Thymus (tissue), 11 donors: ENCODE measurements around the gene CNPY3. TPM values are rescaled to one million over a fixed set of nuclear protein-coding genes. Genes with fewer than 3 reads are reported as not detected.

Experiments
- DNase-seq, 9 donors: peaks; one replicate each; pipeline ENCODE4 v3.0.0-alpha.2; 2013; ENCODE audit warnings: low spot score in 9 of 9, low read depth in 6 of 9, missing footprints in 1 of 9
- H3K27ac ChIP-seq, 2 donors: one replicate each; pipeline ENCODE4 v1.5.1; 2013; ENCODE audit warnings: control low read depth in 1 of 2, low read depth in 1 of 2, low read length in 1 of 2, mild to moderate bottlenecking in 1 of 2, moderate library complexity in 1 of 2
- H3K27me3 ChIP-seq, 2 donors: one replicate each; pipeline ENCODE4 v1.5.1; 2013; ENCODE audit warnings: low read length in 1 of 2; ENCODE audit not compliant: control insufficient read depth in 2 of 2, insufficient read depth in 1 of 2
- H3K36me3 ChIP-seq, 2 donors: one replicate each; pipeline ENCODE4 v1.5.1; 2013; ENCODE audit warnings: low read length in 1 of 2, mild to moderate bottlenecking in 1 of 2, moderate library complexity in 1 of 2; ENCODE audit not compliant: control insufficient read depth in 2 of 2, insufficient read depth in 2 of 2
- H3K4me1 ChIP-seq, 2 donors: one replicate each; pipeline ENCODE4 v1.5.1; 2013; ENCODE audit warnings: low read length in 2 of 2; ENCODE audit not compliant: control insufficient read depth in 2 of 2, insufficient read depth in 2 of 2
- H3K4me3 ChIP-seq, 2 donors: one replicate each; pipeline ENCODE4 v1.5.1; 2013; ENCODE audit warnings: low read length in 2 of 2, control low read depth in 1 of 2, mild to moderate bottlenecking in 1 of 2
- H3K9me3 ChIP-seq, 2 donors: one replicate each; pipeline ENCODE4 v1.5.1; 2013; ENCODE audit warnings: low read length in 1 of 2, mild to moderate bottlenecking in 1 of 2; ENCODE audit not compliant: control insufficient read depth in 2 of 2, insufficient read depth in 1 of 2
- WGBS: extraction: QIAGEN DNeasy Blood & Tissue Kit; methylation state at CpG from one replicate; pipeline ENCODE4 v1.1.7; 2013; 5-methylcytosine and 5-hydroxymethylcytosine counted together
- polyA plus RNA-seq: library from polyadenylated mRNA; stranded (reverse); fragments of 200-250 nt; gene quantifications from one replicate; pipeline ENCODE4 v1.2.3, GENCODE V29; 2013
- total RNA-seq: library from RNA; stranded (reverse); fragments of 120-200 nt; gene quantifications from one replicate; pipeline ENCODE4 v1.2.4, GENCODE V29; 2013
- donor health status: healthy.

Gene CNPY3
- total and polyA plus RNA-seq, 2 donors: 59.3 to 62.6 TPM

GRCh38 chr6:42988486-42989020, 59.3 kb downstream of the CNPY3 start:
- H3K27me3 ChIP-seq: no peaks in the 10 kb centered on the region
- DNase-seq: no peak
- H3K4me3 ChIP-seq: no peak overlapping the region
- peaks cover 41 to 54% of the 10 kb centered on the region in 2 donors for H3K36me3 ChIP-seq
- peaks cover 0 to 3% of the 10 kb centered on the region in 2 donors for H3K9me3 ChIP-seq
- peaks cover 18 to 31% of the 10 kb centered on the region in 2 donors for H3K4me1 ChIP-seq
- 98% methylated on average over 1 of the region's 1 CpG for WGBS
- H3K27ac ChIP-seq: no peak overlapping the region

Other genes starting within 250 kb of the CNPY3 start
- 0.57 TPM for gene PRPH2, start 206.9 kb upstream of the CNPY3 start, total RNA-seq
- 0.39 TPM for gene PRPH2, start 206.9 kb upstream of the CNPY3 start, polyA plus RNA-seq
- gene TBCC, start 183.4 kb upstream of the CNPY3 start, total RNA-seq: 31.2 TPM
- gene TBCC, start 183.4 kb upstream of the CNPY3 start, polyA plus RNA-seq: 64.5 TPM
- 6.4 TPM for gene BICRAL, start 147.4 kb upstream of the CNPY3 start, total RNA-seq
- gene BICRAL, start 147.4 kb upstream of the CNPY3 start, polyA plus RNA-seq: 6.7 TPM
- 77.1 TPM for gene RPL7L1, start 49.9 kb upstream of the CNPY3 start, total RNA-seq
- 59.5 TPM for gene RPL7L1, start 49.9 kb upstream of the CNPY3 start, polyA plus RNA-seq
- gene PTCRA, start 13.4 kb upstream of the CNPY3 start, total RNA-seq: 145 TPM
- gene PTCRA, start 13.4 kb upstream of the CNPY3 start, polyA plus RNA-seq: 13.4 TPM
- gene GNMT, start 31.3 kb downstream of the CNPY3 start, total RNA-seq: 3.0 TPM
- 2.6 TPM for gene GNMT, start 31.3 kb downstream of the CNPY3 start, polyA plus RNA-seq
- gene PEX6, start 49.7 kb downstream of the CNPY3 start, total RNA-seq: 14.6 TPM
- gene PEX6, start 49.7 kb downstream of the CNPY3 start, polyA plus RNA-seq: 16.6 TPM
- gene PPP2R5D, start 55.1 kb downstream of the CNPY3 start, total RNA-seq: 45.8 TPM
- 25.0 TPM for gene PPP2R5D, start 55.1 kb downstream of the CNPY3 start, polyA plus RNA-seq
- 101 TPM for gene MEA1, start 84.5 kb downstream of the CNPY3 start, total RNA-seq
- gene MEA1, start 84.5 kb downstream of the CNPY3 start, polyA plus RNA-seq: 72.3 TPM
- 73.8 TPM for gene KLHDC3, start 84.8 kb downstream of the CNPY3 start, total RNA-seq
- 87.0 TPM for gene KLHDC3, start 84.8 kb downstream of the CNPY3 start, polyA plus RNA-seq
- 64.6 TPM for gene RRP36, start 92.1 kb downstream of the CNPY3 start, total RNA-seq
- gene RRP36, start 92.1 kb downstream of the CNPY3 start, polyA plus RNA-seq: 50.1 TPM
- 9.4 TPM for gene CUL7, start 124.4 kb downstream of the CNPY3 start, total RNA-seq
- 5.5 TPM for gene CUL7, start 124.4 kb downstream of the CNPY3 start, polyA plus RNA-seq
- 28.0 TPM for gene MRPL2, start 130.0 kb downstream of the CNPY3 start, total RNA-seq
- gene MRPL2, start 130.0 kb downstream of the CNPY3 start, polyA plus RNA-seq: 49.9 TPM
- gene KLC4, start 130.2 kb downstream of the CNPY3 start, total RNA-seq: 20.3 TPM
- gene KLC4, start 130.2 kb downstream of the CNPY3 start, polyA plus RNA-seq: 27.1 TPM
- 48.1 TPM for gene PTK7, start 146.8 kb downstream of the CNPY3 start, total RNA-seq
- 101 TPM for gene PTK7, start 146.8 kb downstream of the CNPY3 start, polyA plus RNA-seq
- gene SRF, start 241.8 kb downstream of the CNPY3 start, total RNA-seq: 18.1 TPM
- gene SRF, start 241.8 kb downstream of the CNPY3 start, polyA plus RNA-seq: 25.5 TPM